Measurements from ENCODE around the gene CNTNAP4.

Gene CNTNAP4

DNA sequence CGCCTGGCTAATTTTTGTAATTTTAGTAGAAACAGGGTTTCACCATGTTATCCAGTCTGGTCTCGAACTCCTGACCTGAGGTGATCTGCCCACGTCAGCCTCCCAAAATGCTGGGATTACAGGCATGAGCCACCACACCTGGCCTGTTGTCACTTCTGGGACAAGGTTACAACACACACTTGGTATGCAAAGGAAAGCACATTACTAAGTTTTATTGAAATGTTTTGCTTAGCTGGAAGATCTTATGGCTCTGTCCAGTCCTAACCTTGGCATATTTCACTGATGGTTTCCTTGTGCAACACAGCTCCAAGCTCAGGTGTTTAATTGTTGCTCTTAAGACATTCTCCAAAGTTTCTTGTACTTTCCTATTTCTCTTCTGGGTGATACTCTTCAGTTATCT is 94.2 kb downstream of the CNTNAP4 start:
- Histone ChIP-seq H3K4me1 (ENCODE audit: insufficient read depth, insufficient read length) (no peaks in the 10 kb centered on the region), H3K4me3 (ENCODE audit: insufficient read length, low read depth) (no peak overlapping the region), H3K9me3 (ENCODE audit: insufficient read depth, low read length) (no peaks in the 10 kb centered on the region), H3K27me3 (ENCODE audit: insufficient read depth, insufficient read length) (no peaks in the 10 kb centered on the region), H3K36me3 (ENCODE audit: insufficient read depth, insufficient read length, low read length) (no peaks in the 10 kb centered on the region), H3K9ac (ENCODE audit: insufficient read length, low read depth) (no peak overlapping the region)
- TF ChIP-seq ZNF274 (IDR thresholded peaks at IDR 0.05; ENCODE audit: low read depth, low read length) (no peak), SUZ12 (IDR thresholded peaks at IDR 0.05; ENCODE audit: extremely low read depth, insufficient read depth, insufficient read length) (no peak), YY1 (IDR thresholded peaks at IDR 0.05; ENCODE audit: insufficient read depth, insufficient read length) (no peak)
- DNase-seq (ENCODE audit: low read depth, low spot score) = no peak

GRCh38 chr16:76373998-76374397 is 96.8 kb downstream of the CNTNAP4 start:
- Histone ChIP-seq H3K4me1 (ENCODE audit: insufficient read depth, insufficient read length) (no peaks in the 10 kb centered on the region), H3K4me3 (ENCODE audit: insufficient read length, low read depth) (no peak overlapping the region), H3K27me3 (ENCODE audit: insufficient read depth, insufficient read length) (no peaks in the 10 kb centered on the region), H3K36me3 (ENCODE audit: insufficient read depth, insufficient read length, low read length) (no peaks in the 10 kb centered on the region), H3K9me3 (ENCODE audit: insufficient read depth, low read length) (no peaks in the 10 kb centered on the region), H3K9ac (ENCODE audit: insufficient read length, low read depth) (no peak overlapping the region)
- no peak for DNase-seq (ENCODE audit: low read depth, low spot score)
- no peak for TF ChIP-seq ZNF274 (IDR thresholded peaks at IDR 0.05; ENCODE audit: low read depth, low read length)
- no peak for TF ChIP-seq SUZ12 (IDR thresholded peaks at IDR 0.05; ENCODE audit: extremely low read depth, insufficient read depth, insufficient read length)
- no peak for TF ChIP-seq YY1 (IDR thresholded peaks at IDR 0.05; ENCODE audit: insufficient read depth, insufficient read length)

- no peak overlapping the region for H3K4me3 ChIP-seq (ENCODE audit: insufficient read length, low read depth)
- no peak overlapping the region for H3K9ac ChIP-seq (ENCODE audit: insufficient read length, low read depth)
- H3K36me3 ChIP-seq (ENCODE audit: insufficient read depth, insufficient read length, low read length) = no peaks in the 10 kb centered on the region
- H3K4me1 ChIP-seq (ENCODE audit: insufficient read depth, insufficient read length) = no peaks in the 10 kb centered on the region
- no peaks in the 10 kb centered on the region for H3K9me3 ChIP-seq (ENCODE audit: insufficient read depth, low read length)
- DNase-seq (ENCODE audit: low read depth, low spot score) = no peak
- no peak for TF ChIP-seq ZNF274 (IDR thresholded peaks at IDR 0.05; ENCODE audit: low read depth, low read length)
- TF ChIP-seq SUZ12 (IDR thresholded peaks at IDR 0.05; ENCODE audit: extremely low read depth, insufficient read depth, insufficient read length) = no peak
- TF ChIP-seq YY1 (IDR thresholded peaks at IDR 0.05; ENCODE audit: insufficient read depth, insufficient read length) = no peak
- no peaks in the 10 kb centered on the region for H3K27me3 ChIP-seq (ENCODE audit: insufficient read depth, insufficient read length)
These were observed 99.8 kb downstream of the CNTNAP4 start for GRCh38 chr16:76376988-76377387.

GRCh38 chr16:76378020-76378419 is 100.8 kb downstream of the CNTNAP4 start:
- Histone ChIP-seq H3K4me3 (ENCODE audit: insufficient read length, low read depth) (no peak overlapping the region), H3K27me3 (ENCODE audit: insufficient read depth, insufficient read length) (no peaks in the 10 kb centered on the region), H3K36me3 (ENCODE audit: insufficient read depth, insufficient read length, low read length) (no peaks in the 10 kb centered on the region), H3K4me1 (ENCODE audit: insufficient read depth, insufficient read length) (no peaks in the 10 kb centered on the region), H3K9me3 (ENCODE audit: insufficient read depth, low read length) (no peaks in the 10 kb centered on the region), H3K9ac (ENCODE audit: insufficient read length, low read depth) (no peak overlapping the region)
- TF ChIP-seq SUZ12 (IDR thresholded peaks at IDR 0.05; ENCODE audit: extremely low read depth, insufficient read depth, insufficient read length) = no peak
- TF ChIP-seq YY1 (IDR thresholded peaks at IDR 0.05; ENCODE audit: insufficient read depth, insufficient read length) = no peak
- no peak for TF ChIP-seq ZNF274 (IDR thresholded peaks at IDR 0.05; ENCODE audit: low read depth, low read length)
- DNase-seq (ENCODE audit: low read depth, low spot score) = no peak

- TF ChIP-seq YY1 (IDR thresholded peaks at IDR 0.05; ENCODE audit: insufficient read depth, insufficient read length) (no peak), ZNF274 (IDR thresholded peaks at IDR 0.05; ENCODE audit: low read depth, low read length) (no peak), SUZ12 (IDR thresholded peaks at IDR 0.05; ENCODE audit: extremely low read depth, insufficient read depth, insufficient read length) (no peak)
- H3K27me3 ChIP-seq (ENCODE audit: insufficient read depth, insufficient read length) = no peaks in the 10 kb centered on the region
- H3K9me3 ChIP-seq (ENCODE audit: insufficient read depth, low read length) = no peaks in the 10 kb centered on the region
- no peak for DNase-seq (ENCODE audit: low read depth, low spot score)
- no peak overlapping the region for H3K4me3 ChIP-seq (ENCODE audit: insufficient read length, low read depth)
- H3K9ac ChIP-seq (ENCODE audit: insufficient read length, low read depth) = no peak overlapping the region
- H3K4me1 ChIP-seq (ENCODE audit: insufficient read depth, insufficient read length) = no peaks in the 10 kb centered on the region
- no peaks in the 10 kb centered on the region for H3K36me3 ChIP-seq (ENCODE audit: insufficient read depth, insufficient read length, low read length)
These were observed 103.9 kb downstream of the CNTNAP4 start for GRCh38 chr16:76381096-76381495.

GRCh38 chr16:76385601-76386230 is 108.5 kb downstream of the CNTNAP4 start:
- Histone ChIP-seq H3K27me3 (ENCODE audit: insufficient read depth, insufficient read length) (no peaks in the 10 kb centered on the region), H3K4me1 (ENCODE audit: insufficient read depth, insufficient read length) (no peaks in the 10 kb centered on the region), H3K9me3 (ENCODE audit: insufficient read depth, low read length) (no peaks in the 10 kb centered on the region), H3K36me3 (ENCODE audit: insufficient read depth, insufficient read length, low read length) (no peaks in the 10 kb centered on the region), H3K9ac (ENCODE audit: insufficient read length, low read depth) (no peak overlapping the region), H3K4me3 (ENCODE audit: insufficient read length, low read depth) (no peak overlapping the region)
- TF ChIP-seq ZNF274 (IDR thresholded peaks at IDR 0.05; ENCODE audit: low read depth, low read length) (no peak), YY1 (IDR thresholded peaks at IDR 0.05; ENCODE audit: insufficient read depth, insufficient read length) (no peak), SUZ12 (IDR thresholded peaks at IDR 0.05; ENCODE audit: extremely low read depth, insufficient read depth, insufficient read length) (no peak)
- DNase-seq (ENCODE audit: low read depth, low spot score) = no peak

- no peaks in the 10 kb centered on the region for H3K4me1 ChIP-seq (ENCODE audit: insufficient read depth, insufficient read length)
- H3K4me3 ChIP-seq (ENCODE audit: insufficient read length, low read depth) = no peak overlapping the region
- no peaks in the 10 kb centered on the region for H3K27me3 ChIP-seq (ENCODE audit: insufficient read depth, insufficient read length)
- no peak for TF ChIP-seq YY1 (IDR thresholded peaks at IDR 0.05; ENCODE audit: insufficient read depth, insufficient read length)
- no peak for TF ChIP-seq ZNF274 (IDR thresholded peaks at IDR 0.05; ENCODE audit: low read depth, low read length)
- no peak for TF ChIP-seq SUZ12 (IDR thresholded peaks at IDR 0.05; ENCODE audit: extremely low read depth, insufficient read depth, insufficient read length)
- no peak overlapping the region for H3K9ac ChIP-seq (ENCODE audit: insufficient read length, low read depth)
- DNase-seq (ENCODE audit: low read depth, low spot score) = no peak
- no peaks in the 10 kb centered on the region for H3K9me3 ChIP-seq (ENCODE audit: insufficient read depth, low read length)
- no peaks in the 10 kb centered on the region for H3K36me3 ChIP-seq (ENCODE audit: insufficient read depth, insufficient read length, low read length)
These were observed 109.6 kb downstream of the CNTNAP4 start for GRCh38 chr16:76386784-76387183.

Data from NT2/D1 (cell line).